ENCODE data around the gene OCIAD1.

DNA sequence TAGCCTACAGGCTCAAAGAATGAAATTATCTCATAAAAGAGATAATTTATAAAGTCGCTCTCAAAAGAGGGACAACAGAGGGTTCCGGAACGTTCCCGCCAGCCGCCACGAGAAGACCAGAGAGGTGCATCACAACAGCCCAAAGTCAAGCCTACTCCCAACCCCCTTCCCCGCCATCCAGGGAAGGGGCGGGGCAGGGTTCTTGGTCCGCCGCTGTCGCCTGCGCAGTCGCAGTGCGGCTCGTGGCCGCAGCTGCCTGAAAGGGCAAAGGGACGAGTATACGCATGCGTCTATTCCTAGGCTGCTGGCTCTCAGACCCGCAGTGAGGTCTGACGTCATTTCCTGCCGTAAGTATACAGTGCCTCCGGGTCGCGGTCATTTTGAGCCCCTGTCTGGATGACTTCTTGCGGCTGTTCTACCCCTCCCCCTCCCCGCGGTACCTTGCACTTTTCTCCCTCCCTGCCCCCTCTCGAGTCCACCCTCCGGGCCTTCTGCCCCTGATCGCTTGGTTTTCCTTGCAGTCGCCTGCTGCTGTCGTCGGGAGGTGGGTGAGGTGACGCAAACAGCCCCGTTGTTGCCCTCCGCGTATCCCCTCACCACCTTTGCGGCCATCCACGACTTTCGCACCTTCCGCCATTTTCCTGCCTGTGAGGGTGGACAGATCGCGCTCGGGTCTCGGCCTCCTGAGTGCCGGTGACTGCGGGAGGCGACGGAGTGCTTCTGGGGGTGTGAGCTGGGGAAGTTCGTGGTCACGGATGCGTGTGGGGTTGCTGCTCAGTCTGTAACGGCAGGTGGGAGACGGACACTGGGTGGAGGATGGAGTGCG, at the start of gene OCIAD1:
- TF ChIP-seq, protein P1, sequence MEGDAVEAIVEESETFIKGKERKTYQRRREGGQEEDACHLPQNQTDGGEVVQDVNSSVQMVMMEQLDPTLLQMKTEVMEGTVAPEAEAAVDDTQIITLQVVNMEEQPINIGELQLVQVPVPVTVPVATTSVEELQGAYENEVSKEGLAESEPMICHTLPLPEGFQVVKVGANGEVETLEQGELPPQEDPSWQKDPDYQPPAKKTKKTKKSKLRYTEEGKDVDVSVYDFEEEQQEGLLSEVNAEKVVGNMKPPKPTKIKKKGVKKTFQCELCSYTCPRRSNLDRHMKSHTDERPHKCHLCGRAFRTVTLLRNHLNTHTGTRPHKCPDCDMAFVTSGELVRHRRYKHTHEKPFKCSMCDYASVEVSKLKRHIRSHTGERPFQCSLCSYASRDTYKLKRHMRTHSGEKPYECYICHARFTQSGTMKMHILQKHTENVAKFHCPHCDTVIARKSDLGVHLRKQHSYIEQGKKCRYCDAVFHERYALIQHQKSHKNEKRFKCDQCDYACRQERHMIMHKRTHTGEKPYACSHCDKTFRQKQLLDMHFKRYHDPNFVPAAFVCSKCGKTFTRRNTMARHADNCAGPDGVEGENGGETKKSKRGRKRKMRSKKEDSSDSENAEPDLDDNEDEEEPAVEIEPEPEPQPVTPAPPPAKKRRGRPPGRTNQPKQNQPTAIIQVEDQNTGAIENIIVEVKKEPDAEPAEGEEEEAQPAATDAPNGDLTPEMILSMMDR (IDR thresholded peaks at IDR 0.05), result no peak
- TF ChIP-seq POLR2A (IDR thresholded peaks at IDR 0.05), result peak in 1 of 2 donors; percentile 46

All from Peyer's patch (tissue), 4 donors.